OCI-LY1 (cell line): ENCODE data around the gene OR10H3.

Experiments
- H2AFZ ChIP-seq: fragments of 200-600 bp; sonication (generic), shearing (Covaris generic); 2 replicates; pipeline ENCODE4 v1.6.0; 2014; ENCODE audit warnings: antibody characterized with exemption, mild to moderate bottlenecking, low read length
- H3F3A ChIP-seq: fragments of 200-600 bp; sonication (generic), shearing (Covaris generic); 2 replicates; pipeline ENCODE4 v1.6.0; 2014; ENCODE audit warnings: mild to moderate bottlenecking, antibody characterized with exemption, low read length, moderate library complexity; ENCODE audit not compliant: insufficient read depth
- H3K27ac ChIP-seq: fragments of 200-600 bp; sonication (generic); 2 replicates; pipeline ENCODE4 v1.5.1; 2014; ENCODE audit warnings: low read length, mixed run types, mild to moderate bottlenecking, low read depth; ENCODE audit not compliant: poor library complexity, severe bottlenecking
- H3K27me3 ChIP-seq: fragments of 200-600 bp; sonication (generic); 2 replicates; pipeline ENCODE4 v1.6.0; 2014; ENCODE audit warnings: antibody characterized with exemption, mild to moderate bottlenecking, low read length, moderate library complexity; ENCODE audit not compliant: insufficient read depth
- H3K36me3 ChIP-seq: fragments of 200-600 bp; sonication (generic); 2 replicates; pipeline ENCODE4 v1.6.1; 2014; ENCODE audit warnings: mild to moderate bottlenecking, antibody characterized with exemption, low read length, moderate library complexity, mixed read lengths; ENCODE audit not compliant: insufficient read depth
- H3K4me1 ChIP-seq: fragments of 200-600 bp; sonication (generic); 2 replicates; pipeline ENCODE4 v1.5.1; 2014; ENCODE audit warnings: mild to moderate bottlenecking, low read length, moderate library complexity; ENCODE audit not compliant: insufficient read depth, severe bottlenecking
- H3K4me2 ChIP-seq: fragments of 200-600 bp; sonication (generic), shearing (Covaris generic); 2 replicates; pipeline ENCODE4 v1.6.1; 2014; ENCODE audit warnings: low read length
- H3K4me3 ChIP-seq: fragments of 200-600 bp; sonication (generic); 2 replicates; pipeline ENCODE4 v1.5.1; 2014; ENCODE audit warnings: low read length, low read depth, mild to moderate bottlenecking, mixed read lengths; ENCODE audit not compliant: poor library complexity, severe bottlenecking
- H3K79me2 ChIP-seq: fragments of 200-600 bp; shearing (Covaris generic); 2 replicates; pipeline ENCODE4 v1.6.1; 2016; ENCODE audit warnings: mixed run types, low read length, mixed read lengths; ENCODE audit not compliant: insufficient read depth
- H3K9ac ChIP-seq: fragments of 200-600 bp; sonication (generic), shearing (Covaris generic); 2 replicates; pipeline ENCODE4 v1.6.1; 2014; ENCODE audit warnings: mild to moderate bottlenecking, low read length, mixed read lengths
- H3K9me2 ChIP-seq: fragments of 200-600 bp; sonication (generic), shearing (Covaris generic); 2 replicates; pipeline ENCODE4 v1.6.1; 2014; ENCODE audit warnings: low read depth, mild to moderate bottlenecking, low read length, mixed read lengths
- H3K9me3 ChIP-seq: fragments of 200-600 bp; shearing (Covaris generic); 2 replicates; pipeline ENCODE4 v1.6.1; 2014; ENCODE audit warnings: low read length, mixed read lengths
- H4K20me1 ChIP-seq: fragments of 200-600 bp; sonication (generic), shearing (Covaris generic); 2 replicates; pipeline ENCODE4 v1.6.0; 2016; ENCODE audit warnings: mild to moderate bottlenecking, low read length; ENCODE audit not compliant: insufficient read depth
- EZH2 ChIP-seq: fragments of 200-600 bp; sonication (generic), shearing (Covaris generic); IDR thresholded peaks from 2 replicates; pipeline ENCODE4 v1.8.0; 2017; ENCODE audit warnings: borderline replicate concordance, mixed run types, mild to moderate bottlenecking, antibody characterized with exemption, low read length, moderate library complexity, mixed read lengths
- TF ChIP-seq, protein P1 (sequence below): fragments of 200-600 bp; sonication (generic), shearing (Covaris generic); IDR thresholded peaks from 2 replicates; pipeline ENCODE4 v1.5.1; 2017; ENCODE audit warnings: mild to moderate bottlenecking, antibody characterized with exemption, low read length, moderate library complexity, mixed read lengths

Gene OR10H3

DNA sequence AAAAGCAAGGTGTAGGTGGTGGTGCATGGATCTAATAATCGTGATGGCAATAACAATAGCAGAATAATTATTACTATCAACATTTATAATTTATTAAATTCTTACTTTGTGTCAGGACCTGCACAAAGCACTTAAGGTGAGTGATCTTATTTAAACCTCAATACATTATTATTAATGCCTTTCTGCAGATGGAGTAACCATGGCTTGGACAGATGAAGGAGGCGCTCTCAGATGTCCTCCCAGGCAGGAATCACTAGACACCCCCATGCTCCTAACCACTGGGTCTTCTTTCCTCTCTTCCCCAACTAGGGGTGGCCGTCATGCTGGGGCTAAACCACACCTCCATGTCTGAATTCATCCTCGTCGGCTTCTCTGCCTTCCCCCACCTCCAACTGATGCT lies 10.1 kb upstream of the OR10H3 start, which contains the start of gene OR10H2:
TSS of gene OR10H2 (plus strand) at position 301 of the 400 bp plus-strand sequence. CDS start at position 321, 20 bp downstream.
- H3K9me3 ChIP-seq: no peaks in the 10 kb centered on the region
- H3K9me2 ChIP-seq: no peaks in the 10 kb centered on the region
- H2AFZ ChIP-seq: no peak within 1 kb of the TSS
- H3K9ac ChIP-seq: no peak within 1 kb of the TSS
- 0 out of 2 replicates have a peak, but pooled peaks cover 4% of the 10 kb centered on the region for H3K27me3 ChIP-seq
- no peaks in the 10 kb centered on the region for H3K79me2 ChIP-seq
- H4K20me1 ChIP-seq: no peaks in the 10 kb centered on the region
- no peak for TF ChIP-seq EZH2
- TF ChIP-seq, protein P1, sequence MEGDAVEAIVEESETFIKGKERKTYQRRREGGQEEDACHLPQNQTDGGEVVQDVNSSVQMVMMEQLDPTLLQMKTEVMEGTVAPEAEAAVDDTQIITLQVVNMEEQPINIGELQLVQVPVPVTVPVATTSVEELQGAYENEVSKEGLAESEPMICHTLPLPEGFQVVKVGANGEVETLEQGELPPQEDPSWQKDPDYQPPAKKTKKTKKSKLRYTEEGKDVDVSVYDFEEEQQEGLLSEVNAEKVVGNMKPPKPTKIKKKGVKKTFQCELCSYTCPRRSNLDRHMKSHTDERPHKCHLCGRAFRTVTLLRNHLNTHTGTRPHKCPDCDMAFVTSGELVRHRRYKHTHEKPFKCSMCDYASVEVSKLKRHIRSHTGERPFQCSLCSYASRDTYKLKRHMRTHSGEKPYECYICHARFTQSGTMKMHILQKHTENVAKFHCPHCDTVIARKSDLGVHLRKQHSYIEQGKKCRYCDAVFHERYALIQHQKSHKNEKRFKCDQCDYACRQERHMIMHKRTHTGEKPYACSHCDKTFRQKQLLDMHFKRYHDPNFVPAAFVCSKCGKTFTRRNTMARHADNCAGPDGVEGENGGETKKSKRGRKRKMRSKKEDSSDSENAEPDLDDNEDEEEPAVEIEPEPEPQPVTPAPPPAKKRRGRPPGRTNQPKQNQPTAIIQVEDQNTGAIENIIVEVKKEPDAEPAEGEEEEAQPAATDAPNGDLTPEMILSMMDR: no peak
- H3K27ac ChIP-seq: no peak within 1 kb of the TSS
- no peak within 1 kb of the TSS for H3K4me2 ChIP-seq
- no peaks in the 10 kb centered on the region for H3K4me1 ChIP-seq
- no peaks in the 10 kb centered on the region for H3F3A ChIP-seq
- no peaks in the 10 kb centered on the region for H3K36me3 ChIP-seq
- H3K4me3 ChIP-seq: no peak within 1 kb of the TSS

DNA sequence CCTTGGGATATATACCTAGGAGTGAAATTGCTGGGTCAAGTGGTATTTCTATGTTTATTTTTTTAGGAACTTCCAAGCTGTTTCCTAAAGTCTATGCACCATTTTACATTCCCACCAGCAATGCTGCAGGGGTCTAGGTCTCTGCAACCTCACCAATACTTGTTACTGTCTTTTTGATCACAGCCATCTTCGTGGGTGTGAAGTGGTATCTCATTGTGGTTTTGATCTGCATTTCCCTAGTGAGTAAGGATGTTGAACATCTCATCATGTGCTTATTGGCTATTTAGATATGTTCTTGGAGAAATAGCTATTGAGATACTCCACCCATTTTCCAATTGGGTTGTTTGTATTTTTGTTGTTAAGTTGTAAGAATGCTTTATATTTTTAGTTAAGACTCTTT lies 7.2 kb upstream of the OR10H3 start:
- H3K4me3 ChIP-seq: no peak overlapping the region
- no peak overlapping the region for H3K9ac ChIP-seq
- no peak overlapping the region for H2AFZ ChIP-seq
- H4K20me1 ChIP-seq: no peaks in the 10 kb centered on the region
- no peaks in the 10 kb centered on the region for H3K9me3 ChIP-seq
- no peaks in the 10 kb centered on the region for H3K4me1 ChIP-seq
- TF ChIP-seq EZH2: no peak
- TF ChIP-seq, protein P1: no peak
- H3K27ac ChIP-seq: no peak overlapping the region
- 0 out of 2 replicates have a peak, but pooled peaks cover 4% of the 10 kb centered on the region for H3K27me3 ChIP-seq
- H3K4me2 ChIP-seq: no peak overlapping the region
- no peaks in the 10 kb centered on the region for H3K9me2 ChIP-seq
- no peaks in the 10 kb centered on the region for H3K79me2 ChIP-seq
- H3F3A ChIP-seq: no peaks in the 10 kb centered on the region
- no peaks in the 10 kb centered on the region for H3K36me3 ChIP-seq

DNA sequence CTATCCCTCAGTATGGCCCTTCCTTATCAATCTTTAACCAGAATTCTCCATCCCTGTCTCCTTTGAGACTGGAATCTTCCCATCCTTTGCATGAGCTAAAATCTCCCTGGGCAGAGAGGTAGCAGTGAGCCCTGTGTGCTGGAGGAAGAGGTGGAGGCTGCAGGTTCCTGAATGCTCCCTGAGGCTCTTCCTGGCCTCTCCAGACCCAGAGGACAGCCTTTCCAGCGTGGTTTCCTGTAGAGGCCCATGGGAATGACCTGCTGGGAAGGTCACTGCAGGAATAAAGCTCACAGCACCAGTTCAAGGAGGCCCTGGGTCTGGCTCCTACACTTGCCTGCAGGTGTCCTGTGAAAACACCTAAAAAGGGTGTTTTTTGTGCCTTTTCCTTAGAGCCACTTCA lies 5.4 kb upstream of the OR10H3 start:
- Histone ChIP-seq H3K27ac (no peak overlapping the region), H3K36me3 (no peaks in the 10 kb centered on the region), H3K9ac (no peak overlapping the region), H3K4me2 (no peak overlapping the region), H3K79me2 (no peaks in the 10 kb centered on the region), H3K27me3 (no peaks in the 10 kb centered on the region), H3K9me2 (no peaks in the 10 kb centered on the region), H2AFZ (no peak overlapping the region), H3K9me3 (no peaks in the 10 kb centered on the region), H4K20me1 (no peaks in the 10 kb centered on the region), H3K4me1 (no peaks in the 10 kb centered on the region), H3K4me3 (no peak overlapping the region), H3F3A (no peaks in the 10 kb centered on the region)
- no peak for TF ChIP-seq EZH2
- TF ChIP-seq, protein P1: no peak
